ENCODE results near the gene RABGAP1L. TPM values are rescaled to one million over a fixed set of nuclear protein-coding genes. Genes with fewer than 3 reads are reported as not detected.
A peak's percentile ranks its signal among the peaks of the same experiment; 100 is the strongest.

Gene RABGAP1L
- total and polyA plus RNA-seq, 2 of the 4 experiments (the other 2 are of a cell fraction) = 7.9 to 26.7 TPM

- TF ChIP-seq USF2 (IDR thresholded peaks at IDR 0.05; ENCODE audit: low read depth, low read length) = no peak
Measured at GRCh38 chr1:174989536-174990220, 830.4 kb downstream of the RABGAP1L start (continued).

DNA sequence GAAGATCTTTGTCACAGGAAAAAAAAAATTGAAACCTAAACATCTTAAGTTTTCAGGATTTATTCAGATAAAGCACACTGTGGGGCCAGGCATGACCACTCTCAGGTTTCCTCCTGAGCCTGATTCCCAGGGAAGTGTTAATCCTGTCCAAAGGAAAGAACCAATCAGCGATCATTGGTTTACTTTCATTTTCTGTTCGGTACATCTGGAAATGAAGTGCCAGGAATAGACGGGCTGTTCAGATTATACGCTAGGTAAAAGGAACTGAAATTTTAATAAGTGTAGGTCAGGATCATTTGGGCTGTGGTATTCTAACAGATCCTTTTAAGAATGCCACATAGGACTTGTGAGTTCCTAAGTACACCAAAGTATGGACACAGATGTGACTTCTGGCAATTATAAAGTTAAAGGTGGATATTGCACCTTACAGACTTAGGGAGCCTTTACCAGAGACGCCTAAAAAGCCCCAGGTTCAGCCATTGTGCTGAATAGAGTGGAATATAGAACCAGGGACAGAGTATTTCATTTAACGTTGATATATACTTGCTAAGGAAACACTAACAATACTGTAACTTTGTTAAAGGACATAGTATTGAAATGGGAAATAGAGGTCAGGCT is 831.2 kb downstream of the RABGAP1L start:
- no peak overlapping the region for H3K56ac ChIP-seq (ENCODE audit: extremely low read depth, insufficient read depth, low read length)
- no peaks in the 10 kb centered on the region for H3K36me3 ChIP-seq (ENCODE audit: control insufficient read depth, insufficient read depth, low read length)
- no peaks in the 10 kb centered on the region for H3K27me3 ChIP-seq (ENCODE audit: control insufficient read depth, insufficient read depth, low read length)
- 0 out of 2 replicates have a peak overlapping the region, but pooled peaks have one; percentile 33 for H3K18ac ChIP-seq (ENCODE audit: low read depth, low read length)
- H3K4me1 ChIP-seq (ENCODE audit: control insufficient read depth, insufficient read depth, low read length) = no peaks in the 10 kb centered on the region; the same call in 1 of the 2 replicates
- dilution Hi-C loops (cut with HindIII; ENCODE audit: low sequenced_read_pairs, unreplicated experiment) = no loop called here
- H3K4me3 ChIP-seq (ENCODE audit: insufficient read depth, low read depth, low read length) = peak overlapping the region; percentile 47; the same call in 1 of the 2 replicates
- peak overlapping the region; percentile 33; the same call in 1 of the 2 replicates for H3K27ac ChIP-seq (ENCODE audit: insufficient read depth, low read length)
- ATAC-seq (ENCODE audit: low read depth) (peak; percentile 83), DNase-seq (peak; percentile 61)
- H3K23ac ChIP-seq (ENCODE audit: low read depth, low read length) = no peak overlapping the region
- no peak overlapping the region for H3K14ac ChIP-seq (replicated peaks; ENCODE audit: low read depth, low read length)
- H4K91ac ChIP-seq (ENCODE audit: insufficient read depth, low read depth, low read length) = no peak overlapping the region
- 60% methylated on average over 2 of the region's 6 CpGs; no CpG with 5 or more reads in 1 of the 2 experiments for WGBS, 2 experiments (ENCODE audit: extremely low coverage in 2 of 2, insufficient read length in 1 of 2)
- H3K9ac ChIP-seq (ENCODE audit: low read depth, low read length) = peak overlapping the region; percentile 53; the same call in 1 of the 2 replicates
- no peak overlapping the region for H2AK5ac ChIP-seq (ENCODE audit: low read depth, low read length)
- no peaks in the 10 kb centered on the region for H4K20me1 ChIP-seq (ENCODE audit: insufficient read depth, low read length)
- BruUV-seq (replicated peaks) = no TSS peak
- no peaks in the 10 kb centered on the region for H3K9me1 ChIP-seq (ENCODE audit: insufficient read depth, low read length)
- H2BK20ac ChIP-seq (ENCODE audit: low read depth, low read length) = no peak overlapping the region
- intact Hi-C loops (cut with micrococcal nuclease) = no loop called here
- H2AFZ ChIP-seq (replicated peaks; ENCODE audit: low read length, poor library complexity) = no peak overlapping the region
- no peak overlapping the region for H2AK9ac ChIP-seq (replicated peaks; ENCODE audit: low read depth, low read length, poor library complexity)
- CTCF ChIA-PET = interaction anchor here (1.2 kb wide), 1 partner anchor 156 kb away, joined by 3 read pairs; no protein-coding TSS in a partner anchor
- no peak overlapping the region; the same call in 1 of the 2 replicates for H2BK120ac ChIP-seq (ENCODE audit: low read depth, low read length)
- H3K4me2 ChIP-seq (ENCODE audit: low read depth, low read length) = peak overlapping the region; percentile 47; the same call in 1 of the 2 replicates
- H3K9me3 ChIP-seq (ENCODE audit: control insufficient read depth, insufficient read depth, low read length) = no peaks in the 10 kb centered on the region
- no peak overlapping the region for H2BK15ac ChIP-seq (ENCODE audit: low read depth, low read length)
- no peak overlapping the region for H4K5ac ChIP-seq (ENCODE audit: low read depth, low read length)
- POLR2A ChIA-PET (ENCODE audit: unreplicated experiment) = no interaction called here
- peak overlapping the region; percentile 6 to 38; a peak in 2 of 4 replicates for H4K8ac ChIP-seq (ENCODE audit: low read depth in 2 of 2, low read length in 2 of 2)
- H3K79me1 ChIP-seq (ENCODE audit: low read depth in 1 of 2, low read length in 2 of 2) = no peaks in the 10 kb centered on the region
- H3K4ac ChIP-seq (ENCODE audit: low read depth, low read length) = no peak overlapping the region; the same call in 1 of the 2 replicates
- in situ Hi-C loops (cut with MboI; ENCODE audit: low sequenced_read_pairs) = loop anchor here (5.0 to 25.0 kb wide), 2 partner anchors 218 to 728 kb away; no protein-coding TSS in a partner anchor
- H2BK5ac ChIP-seq (ENCODE audit: low read depth, low read length, poor library complexity, severe bottlenecking) = no peak overlapping the region
- TF ChIP-seq, protein P1, sequence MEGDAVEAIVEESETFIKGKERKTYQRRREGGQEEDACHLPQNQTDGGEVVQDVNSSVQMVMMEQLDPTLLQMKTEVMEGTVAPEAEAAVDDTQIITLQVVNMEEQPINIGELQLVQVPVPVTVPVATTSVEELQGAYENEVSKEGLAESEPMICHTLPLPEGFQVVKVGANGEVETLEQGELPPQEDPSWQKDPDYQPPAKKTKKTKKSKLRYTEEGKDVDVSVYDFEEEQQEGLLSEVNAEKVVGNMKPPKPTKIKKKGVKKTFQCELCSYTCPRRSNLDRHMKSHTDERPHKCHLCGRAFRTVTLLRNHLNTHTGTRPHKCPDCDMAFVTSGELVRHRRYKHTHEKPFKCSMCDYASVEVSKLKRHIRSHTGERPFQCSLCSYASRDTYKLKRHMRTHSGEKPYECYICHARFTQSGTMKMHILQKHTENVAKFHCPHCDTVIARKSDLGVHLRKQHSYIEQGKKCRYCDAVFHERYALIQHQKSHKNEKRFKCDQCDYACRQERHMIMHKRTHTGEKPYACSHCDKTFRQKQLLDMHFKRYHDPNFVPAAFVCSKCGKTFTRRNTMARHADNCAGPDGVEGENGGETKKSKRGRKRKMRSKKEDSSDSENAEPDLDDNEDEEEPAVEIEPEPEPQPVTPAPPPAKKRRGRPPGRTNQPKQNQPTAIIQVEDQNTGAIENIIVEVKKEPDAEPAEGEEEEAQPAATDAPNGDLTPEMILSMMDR (conservative IDR thresholded peaks at IDR 0.05; ENCODE audit: low read depth, low read length) = no peak
- TF ChIP-seq BHLHE40 (IDR thresholded peaks at IDR 0.05; ENCODE audit: low read depth, low read length) (no peak), SMC3 (IDR thresholded peaks at IDR 0.05; ENCODE audit: low read depth, low read length) (no peak), USF2 (IDR thresholded peaks at IDR 0.05; ENCODE audit: low read depth, low read length) (no peak), RFX5 (IDR thresholded peaks at IDR 0.05; ENCODE audit: low read depth, low read length) (no peak), MAFK (IDR thresholded peaks at IDR 0.05; ENCODE audit: low read depth, low read length) (no peak), MAZ (IDR thresholded peaks at IDR 0.05; ENCODE audit: borderline replicate concordance, low read depth, low read length) (no peak)
- TF ChIP-seq, protein P2, sequence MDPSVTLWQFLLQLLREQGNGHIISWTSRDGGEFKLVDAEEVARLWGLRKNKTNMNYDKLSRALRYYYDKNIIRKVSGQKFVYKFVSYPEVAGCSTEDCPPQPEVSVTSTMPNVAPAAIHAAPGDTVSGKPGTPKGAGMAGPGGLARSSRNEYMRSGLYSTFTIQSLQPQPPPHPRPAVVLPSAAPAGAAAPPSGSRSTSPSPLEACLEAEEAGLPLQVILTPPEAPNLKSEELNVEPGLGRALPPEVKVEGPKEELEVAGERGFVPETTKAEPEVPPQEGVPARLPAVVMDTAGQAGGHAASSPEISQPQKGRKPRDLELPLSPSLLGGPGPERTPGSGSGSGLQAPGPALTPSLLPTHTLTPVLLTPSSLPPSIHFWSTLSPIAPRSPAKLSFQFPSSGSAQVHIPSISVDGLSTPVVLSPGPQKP (IDR thresholded peaks at IDR 0.05; ENCODE audit: borderline replicate concordance, low read depth, low read length) = no peak
